Measurements from ENCODE around the gene CRIP3. TPM values are rescaled to one million over a fixed set of nuclear protein-coding genes. Genes with fewer than 3 reads are reported as not detected.

CRIP3 gene
- total RNA-seq, 1 experiment from 2014 or later, result 16.9 TPM

DNA sequence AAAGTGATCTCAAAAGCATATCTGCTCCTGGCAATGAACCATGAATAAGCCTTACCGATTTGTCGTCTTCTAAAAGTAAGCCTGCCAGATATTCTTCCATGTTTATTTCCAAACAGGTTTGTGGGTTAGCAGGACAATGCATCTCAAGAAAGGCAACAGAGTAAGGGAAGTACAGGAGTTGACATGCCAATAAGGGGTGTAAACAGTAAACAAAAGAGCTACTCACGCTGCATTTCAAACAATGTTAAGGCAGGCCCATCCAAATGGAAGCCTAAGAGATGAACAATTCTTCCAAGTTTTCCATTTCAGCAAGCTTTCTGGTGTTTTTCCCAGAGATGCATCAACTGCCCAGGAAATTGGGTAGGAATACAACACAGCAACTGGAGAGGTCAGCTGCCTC, 27.8 kb upstream of the CRIP3 start:
- no peak overlapping the region for H3K4me2 ChIP-seq (ENCODE audit: insufficient read depth, insufficient read length, low read length)
- Mint-ChIP-seq H3K4me3 (no peak overlapping the region), H3K36me3 (ENCODE audit: insufficient read depth in 1 of 3, low read depth in 3 of 3) (peaks cover 3 to 29% (median 23%) of the 10 kb centered on the region in 3 experiments; a peak in 5 of 7 replicates), H3K4me1 (peaks cover 0 to 7% of the 10 kb centered on the region in 2 experiments; a peak in 2 of 4 replicates), H3K27ac (no peak overlapping the region), H3K9me3 (no peaks in the 10 kb centered on the region), H3K27me3 (ENCODE audit: low read depth) (no peaks in the 10 kb centered on the region; the same call in none of the 2 replicates)
- no peaks in the 10 kb centered on the region for H3K79me1 ChIP-seq (ENCODE audit: insufficient read depth, low read depth, low read length, poor library complexity, severe bottlenecking)
- H3K9ac ChIP-seq (ENCODE audit: extremely low read depth, insufficient read length, low read length), result no peak overlapping the region
- no peak overlapping the region for H3K27ac ChIP-seq (ENCODE audit: insufficient read length, low read depth, low read length)
- H3K14ac ChIP-seq (ENCODE audit: insufficient read depth, low read length), result no peak overlapping the region
- no peak overlapping the region for H4K91ac ChIP-seq (ENCODE audit: insufficient read length, low read depth, low read length)
- no peak overlapping the region for H2BK12ac ChIP-seq (ENCODE audit: insufficient read length, low read depth, low read length)
- H3K23me2 ChIP-seq (ENCODE audit: insufficient read length, low read depth, low read length, poor library complexity, severe bottlenecking), result no peaks in the 10 kb centered on the region
- no peaks in the 10 kb centered on the region for H3K9me3 ChIP-seq (ENCODE audit: control insufficient read depth, low read depth, low read length)
- no peak overlapping the region for H3K23ac ChIP-seq (ENCODE audit: insufficient read length, low read depth, low read length)
- H2BK120ac ChIP-seq (ENCODE audit: low read depth, low read length, poor library complexity, severe bottlenecking), result no peak overlapping the region
- no peak for TF ChIP-seq CTCF (conservative IDR thresholded peaks at IDR 0.05)
- no peak overlapping the region for H2BK20ac ChIP-seq (ENCODE audit: low read depth, low read length, poor library complexity, severe bottlenecking)
- no peaks in the 10 kb centered on the region for H3K79me2 ChIP-seq (ENCODE audit: insufficient read depth, low read length)
- H2AFZ ChIP-seq (ENCODE audit: low read length), result no peak overlapping the region
- H4K5ac ChIP-seq (ENCODE audit: insufficient read length, low read depth, low read length), result no peak overlapping the region
- no peak overlapping the region for H2BK5ac ChIP-seq (ENCODE audit: insufficient read length, low read length)
- no peak overlapping the region for H3K18ac ChIP-seq (ENCODE audit: insufficient read length, low read depth, low read length)
- no peak overlapping the region for H3K56ac ChIP-seq (ENCODE audit: insufficient read length, low read depth, low read length)
- H3K4ac ChIP-seq (ENCODE audit: low read depth, low read length), result no peak overlapping the region
- H4K20me1 ChIP-seq (ENCODE audit: control insufficient read depth, insufficient read depth, insufficient read length), result no peaks in the 10 kb centered on the region
- DNase-seq, result no peak
- H3K4me1 ChIP-seq (ENCODE audit: insufficient read depth, low read length), result no peaks in the 10 kb centered on the region
- no peak overlapping the region for H2BK15ac ChIP-seq (ENCODE audit: low read depth, low read length)
- no CpG with 5 or more reads among the region's 3 CpGs for WGBS (ENCODE audit: extremely low coverage, insufficient read length, low lambda C conversion rate)
- no peak overlapping the region for H2AK5ac ChIP-seq (ENCODE audit: insufficient read length, low read length)
- H4K8ac ChIP-seq (replicated peaks; ENCODE audit: insufficient read length, low read depth, low read length), result no peak overlapping the region
- no peak overlapping the region for H3T11ph ChIP-seq (ENCODE audit: low read length)
- H3K27me3 ChIP-seq (ENCODE audit: insufficient read depth, low read length), result no peaks in the 10 kb centered on the region

Data from H9 (cell line).